ENCODE data around the gene CD69. TPM values are rescaled to one million over a fixed set of nuclear protein-coding genes. Genes with fewer than 3 reads are reported as not detected.

CD69 gene
- total and polyA plus RNA-seq, 2 experiments from 2014 or later: not detected

DNA sequence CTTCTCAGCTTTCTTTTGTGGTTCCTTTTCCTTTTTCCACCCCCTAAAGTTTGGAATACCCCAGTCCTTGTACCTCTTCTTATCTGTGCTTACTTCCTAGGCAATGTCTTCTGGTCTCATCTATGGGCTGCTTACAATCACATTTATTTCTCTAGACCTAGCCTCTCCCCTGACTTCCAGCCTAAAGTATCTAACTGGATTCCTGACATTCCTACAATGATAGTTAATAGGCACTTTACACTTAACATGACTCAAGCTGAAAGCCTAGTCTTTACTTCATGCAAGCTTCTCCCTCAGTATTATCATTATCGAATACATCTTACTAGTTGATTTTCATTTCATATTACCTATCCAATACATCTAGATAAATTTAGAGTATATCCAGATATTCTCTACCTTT, 49.0 kb downstream of the CD69 start:
- Histone ChIP-seq H3K79me2 (ENCODE audit: insufficient read depth) (no peaks in the 10 kb centered on the region), H3K4me2 (ENCODE audit: unreplicated experiment) (no peak overlapping the region), H3K4me1 (ENCODE audit: insufficient read depth) (peaks cover 9% of the 10 kb centered on the region; the same call in 1 of the 2 replicates), H3K9me2 (ENCODE audit: insufficient read depth) (no peaks in the 10 kb centered on the region), H3K9ac (no peak overlapping the region), H3K27me3 (replicated peaks; ENCODE audit: insufficient read depth) (peaks cover 4% of the 10 kb centered on the region; the same call in 1 of the 2 replicates), H3K4me3 (no peak overlapping the region), H3F3A (ENCODE audit: insufficient read depth) (no peaks in the 10 kb centered on the region), H3K9me3 (ENCODE audit: low read depth) (no peaks in the 10 kb centered on the region), H3K36me3 (ENCODE audit: low read depth) (no peaks in the 10 kb centered on the region), H4K20me1 (ENCODE audit: insufficient read depth) (no peaks in the 10 kb centered on the region), H3K27ac (no peak overlapping the region), H2AFZ (no peak overlapping the region)
- no peak for TF ChIP-seq EZH2phosphoT487 (IDR thresholded peaks at IDR 0.05; ENCODE audit: insufficient read depth, low read depth)
- TF ChIP-seq EZH2 (IDR thresholded peaks at IDR 0.05; ENCODE audit: insufficient read depth, poor library complexity, severe bottlenecking): no peak
- 74 to 90% methylated on average over 1 of the region's 1 CpG for WGBS, 2 experiments (ENCODE audit: low coverage in 1 of 2, low lambda C conversion rate in 2 of 2, missing lambda C conversion rate in 2 of 2)
- in situ Hi-C loops (cut with MboI): no loop called here
- DNase-seq: peak; percentile 46

DNA sequence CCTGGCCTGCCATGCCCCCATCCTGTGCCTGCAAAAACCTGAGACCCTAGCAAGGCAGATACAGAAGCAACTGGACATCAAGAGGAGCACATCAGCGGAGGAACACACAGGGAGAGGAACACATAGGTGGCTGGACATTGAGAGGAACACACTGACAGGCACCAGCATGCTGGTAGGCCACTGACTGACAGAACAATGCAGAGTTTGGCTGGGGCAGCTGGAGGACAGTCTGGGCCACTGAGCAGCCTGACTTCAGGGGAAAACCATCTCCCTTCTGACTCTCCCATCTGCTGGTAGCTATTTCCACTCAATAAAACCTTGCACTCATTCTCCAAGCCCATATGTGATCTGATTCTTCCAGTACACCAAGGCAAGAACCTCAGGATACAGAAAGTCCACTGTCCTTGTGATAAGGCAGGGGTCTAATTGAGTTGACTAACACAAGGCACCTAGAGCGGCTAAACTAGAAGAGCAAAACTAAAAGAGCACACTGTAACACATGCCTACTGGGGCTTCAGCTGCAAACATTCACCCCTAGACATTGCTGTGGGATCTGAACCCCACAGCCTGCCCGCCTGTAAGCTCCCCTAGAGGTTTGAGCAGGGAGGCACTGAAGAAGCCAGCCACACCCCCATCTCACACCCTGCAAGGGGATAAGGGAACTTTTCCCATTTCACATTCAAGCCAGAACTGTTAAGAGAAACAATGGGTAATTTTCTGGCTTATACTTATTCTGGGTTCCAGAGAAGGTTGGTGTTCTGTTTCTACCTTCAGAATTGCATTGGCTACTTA, 49.9 kb downstream of the CD69 start:
- Histone ChIP-seq H4K20me1 (ENCODE audit: insufficient read depth) (no peaks in the 10 kb centered on the region), H3F3A (ENCODE audit: insufficient read depth) (no peaks in the 10 kb centered on the region), H3K79me2 (ENCODE audit: insufficient read depth) (no peaks in the 10 kb centered on the region), H3K36me3 (ENCODE audit: low read depth) (no peaks in the 10 kb centered on the region), H3K4me1 (ENCODE audit: insufficient read depth) (peaks cover 9% of the 10 kb centered on the region; the same call in 1 of the 2 replicates), H2AFZ (no peak overlapping the region), H3K4me2 (ENCODE audit: unreplicated experiment) (no peak overlapping the region), H3K9me3 (ENCODE audit: low read depth) (no peaks in the 10 kb centered on the region), H3K27me3 (replicated peaks; ENCODE audit: insufficient read depth) (peaks cover 4% of the 10 kb centered on the region; the same call in 1 of the 2 replicates), H3K4me3 (no peak overlapping the region), H3K9me2 (ENCODE audit: insufficient read depth) (no peaks in the 10 kb centered on the region), H3K27ac (no peak overlapping the region), H3K9ac (no peak overlapping the region)
- in situ Hi-C loops (cut with MboI): no loop called here
- no peak for DNase-seq
- no peak for TF ChIP-seq EZH2phosphoT487 (IDR thresholded peaks at IDR 0.05; ENCODE audit: insufficient read depth, low read depth)
- TF ChIP-seq EZH2 (IDR thresholded peaks at IDR 0.05; ENCODE audit: insufficient read depth, poor library complexity, severe bottlenecking): no peak
- 68 to 72% methylated on average over 3 of the region's 3 CpGs for WGBS, 2 experiments (ENCODE audit: low coverage in 1 of 2, low lambda C conversion rate in 2 of 2, missing lambda C conversion rate in 2 of 2)

DNA sequence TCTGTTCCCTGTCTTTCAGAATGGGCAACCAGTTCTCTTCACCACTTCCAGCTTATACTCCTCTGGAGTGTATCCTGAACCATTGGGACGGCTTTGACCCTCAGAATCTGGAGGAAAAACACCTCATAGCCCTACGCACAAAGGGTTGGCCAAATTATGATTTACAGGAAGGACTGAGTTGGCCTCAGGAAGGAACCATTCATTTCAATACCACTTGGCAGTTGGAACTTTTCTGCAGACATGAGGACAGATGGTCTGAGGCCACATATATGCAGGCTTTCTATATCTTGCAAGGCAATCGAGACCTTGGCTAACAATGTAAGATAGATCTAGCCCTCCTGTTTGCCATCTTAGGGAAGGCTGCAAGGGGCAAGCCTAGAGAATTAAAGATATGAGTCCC, 51.8 kb downstream of the CD69 start:
- Histone ChIP-seq H4K20me1 (ENCODE audit: insufficient read depth) (no peaks in the 10 kb centered on the region), H3K9ac (no peak overlapping the region), H3K27me3 (replicated peaks; ENCODE audit: insufficient read depth) (peaks cover 4% of the 10 kb centered on the region; the same call in 1 of the 2 replicates), H3F3A (ENCODE audit: insufficient read depth) (no peaks in the 10 kb centered on the region), H3K36me3 (ENCODE audit: low read depth) (no peaks in the 10 kb centered on the region), H3K27ac (no peak overlapping the region), H3K4me3 (no peak overlapping the region), H3K9me3 (ENCODE audit: low read depth) (no peaks in the 10 kb centered on the region), H3K9me2 (ENCODE audit: insufficient read depth) (no peaks in the 10 kb centered on the region), H2AFZ (no peak overlapping the region), H3K4me2 (ENCODE audit: unreplicated experiment) (no peak overlapping the region), H3K79me2 (ENCODE audit: insufficient read depth) (no peaks in the 10 kb centered on the region), H3K4me1 (ENCODE audit: insufficient read depth) (peaks cover 9% of the 10 kb centered on the region; the same call in 1 of the 2 replicates)
- no peak for TF ChIP-seq EZH2 (IDR thresholded peaks at IDR 0.05; ENCODE audit: insufficient read depth, poor library complexity, severe bottlenecking)
- TF ChIP-seq EZH2phosphoT487 (IDR thresholded peaks at IDR 0.05; ENCODE audit: insufficient read depth, low read depth): no peak
- in situ Hi-C loops (cut with MboI): loop anchor here (5.0 kb wide), 1 partner anchor 62 kb away; no protein-coding TSS in a partner anchor
- no peak for DNase-seq
- 75 to 76% methylated on average over 3 of the region's 3 CpGs for WGBS, 2 experiments (ENCODE audit: low coverage in 1 of 2, low lambda C conversion rate in 2 of 2, missing lambda C conversion rate in 2 of 2)

- Histone ChIP-seq H3K9me3 (ENCODE audit: low read depth) (no peaks in the 10 kb centered on the region), H3K4me2 (ENCODE audit: unreplicated experiment) (no peak overlapping the region), H3K27ac (no peak overlapping the region), H3F3A (ENCODE audit: insufficient read depth) (no peaks in the 10 kb centered on the region), H3K4me1 (ENCODE audit: insufficient read depth) (peaks cover 9% of the 10 kb centered on the region; the same call in 1 of the 2 replicates), H3K9me2 (ENCODE audit: insufficient read depth) (no peaks in the 10 kb centered on the region), H2AFZ (no peak overlapping the region), H3K79me2 (ENCODE audit: insufficient read depth) (no peaks in the 10 kb centered on the region), H3K4me3 (no peak overlapping the region), H3K36me3 (ENCODE audit: low read depth) (no peaks in the 10 kb centered on the region), H3K27me3 (replicated peaks; ENCODE audit: insufficient read depth) (peaks cover 4% of the 10 kb centered on the region; the same call in 1 of the 2 replicates), H3K9ac (no peak overlapping the region), H4K20me1 (ENCODE audit: insufficient read depth) (no peaks in the 10 kb centered on the region)
- DNase-seq: peak; percentile 69
- in situ Hi-C loops (cut with MboI): loop anchor here (5.0 kb wide), 1 partner anchor 61 kb away; no protein-coding TSS in a partner anchor
- 35 to 37% methylated on average over 12 of the region's 12 CpGs for WGBS, 2 experiments (ENCODE audit: low coverage in 1 of 2, low lambda C conversion rate in 2 of 2, missing lambda C conversion rate in 2 of 2)
- TF ChIP-seq EZH2 (IDR thresholded peaks at IDR 0.05; ENCODE audit: insufficient read depth, poor library complexity, severe bottlenecking) (no peak), EZH2phosphoT487 (IDR thresholded peaks at IDR 0.05; ENCODE audit: insufficient read depth, low read depth) (no peak)
Measured at GRCh38 chr12:9707864-9708808, 52.6 kb downstream of the CD69 start.

Measured in GM23248 (cell line).